Ovary (tissue), 9 donors: ENCODE results near the gene CCT2. TPM values are rescaled to one million over a fixed set of nuclear protein-coding genes. Genes with fewer than 3 reads are reported as not detected.

Source experiments
- DNase-seq, 5 donors: peaks; one replicate each; pipeline ENCODE4 v3.0.0-alpha.2; 2019 to 2020
- H3K27ac ChIP-seq, 2 donors: fragments of 200-600 bp; one replicate each; pipeline versions ENCODE4 v1.5.1 to v1.8.0; 2019 to 2022
- H3K27me3 ChIP-seq: fragments of 200-600 bp; one replicate; pipeline ENCODE4 v1.8.0; 2022
- H3K36me3 ChIP-seq: fragments of 200-600 bp; sonication (generic); one replicate; pipeline ENCODE4 v1.5.1; 2019
- H3K4me1 ChIP-seq: one replicate; pipeline ENCODE4 v1.8.1; 2013; ENCODE audit warnings: mild to moderate bottlenecking, moderate library complexity; ENCODE audit not compliant: insufficient read depth
- H3K4me3 ChIP-seq: fragments of 200-600 bp; sonication (generic); one replicate; pipeline ENCODE4 v1.5.1; 2017
- H3K9me3 ChIP-seq, 2 donors: fragments of 200-600 bp in 1 of 2; sonication (generic) in 1 of 2; one replicate each; pipeline versions ENCODE4 v1.5.1 to v1.8.1; 2013 to 2019; ENCODE audit warnings: mild to moderate bottlenecking in 1 of 2, moderate library complexity in 1 of 2
- CTCF ChIP-seq, 3 donors: fragments of 450-650 bp in 2 of 3; fragments of 200-600 bp in 1 of 3; IDR thresholded peaks; one replicate each; pipeline versions ENCODE4 v1.5.1 to v1.8.0; 2016 to 2022; ENCODE audit warnings: antibody characterized with exemption in 3 of 3, mild to moderate bottlenecking in 1 of 3
- EP300 ChIP-seq: sonication (generic); formaldehyde crosslinking; IDR thresholded peaks from one replicate; pipeline ENCODE4 v1.6.1; 2017; ENCODE audit warnings: antibody characterized with exemption
- POLR2A ChIP-seq: fragments of 450-650 bp; IDR thresholded peaks from one replicate; pipeline ENCODE4 v1.6.1; 2017; ENCODE audit warnings: antibody characterized with exemption, mild to moderate bottlenecking, moderate library complexity
- WGBS, 3 donors: extraction: QIAGEN DNeasy Blood & Tissue Kit in 1 of 3; methylation state at CpG; one replicate each; pipeline versions ENCODE4 v1.1.5 to v1.1.7; 2013 to 2017; 5-methylcytosine and 5-hydroxymethylcytosine counted together
- intact Hi-C, 4 donors: fragments of 100-400 bp; cut with DNase I; formaldehyde crosslinking; loops; one replicate each; pipeline versions ENCODE4 v1.11.0 to v1.15.1; 2022 to 2023
- polyA plus RNA-seq, 2 donors: library from polyadenylated mRNA; stranded (reverse); fragments of 200-250 nt in 1 of 2; fragments of 350-450 nt in 1 of 2; fragmentation: Illumina TruSeq in 1 of 2; extraction: RNeasy Lipid Tissue Mini Kit (QIAGEN cat#74804) in 1 of 2; gene quantifications; one replicate each; pipeline ENCODE4 v1.2.3, GENCODE V29; 2013 to 2014
- total RNA-seq, 7 donors: library from RNA; depleted of rRNA in 2 of 7; stranded (reverse); fragments of >200 nt in 2 of 7; fragmentation: NEBNext Ultra II Directional in 3 of 7; extraction: Animal tissue kit (Norgen Biotek cat#: 25700) in 3 of 7; gene quantifications; one replicate each; pipeline versions ENCODE4 v1.1.0 to v1.2.4, GENCODE V29; 2016 to 2023
- donor health status: DM: no; HTN: no; CAD: no; lungs with moderate emphysema.
- donor health status: DM: no; HTN: no; CAD: no.
- donor health status: Bipolar disorder and iron deficiency.
- donor health status: DM: yes; HTN: yes; CAD: no.
- donor health status: DM: no; HTN: no; CAD: no.
- donor health status: DM: yes; HTN: yes; CAD: no.

The CCT2 gene
- total and polyA plus RNA-seq, 9 donors, result 68.1 to 141 (median 109) TPM

GRCh38 chr12:69633061-69633460, 47.8 kb downstream of the CCT2 start:
- Histone ChIP-seq H3K4me3 (no peak overlapping the region), H3K27ac (no peak overlapping the region), H3K27me3 (no peaks in the 10 kb centered on the region), H3K9me3 (no peaks in the 10 kb centered on the region), H3K4me1 (no peaks in the 10 kb centered on the region), H3K36me3 (no peaks in the 10 kb centered on the region)
- intact Hi-C loops, result no loop called here
- TF ChIP-seq POLR2A (no peak), EP300 (no peak), CTCF (IDR thresholded peaks at IDR 0.05) (no peak)
- 89 to 94% (median 92%) methylated on average over 2 of the region's 2 CpGs for WGBS, 3 donors
- DNase-seq, result no peak

- Histone ChIP-seq H3K36me3 (no peaks in the 10 kb centered on the region), H3K4me1 (no peaks in the 10 kb centered on the region), H3K4me3 (no peak overlapping the region), H3K9me3 (no peaks in the 10 kb centered on the region), H3K27me3 (no peaks in the 10 kb centered on the region), H3K27ac (no peak overlapping the region)
- TF ChIP-seq CTCF (IDR thresholded peaks at IDR 0.05), result peak; percentile 31 to 52 (median 34)
- no peak for TF ChIP-seq EP300
- no peak for TF ChIP-seq POLR2A
- intact Hi-C loops, result loop anchor here in 1 of 4 donors (10.0 kb wide), 1 partner anchor 245 kb away; no protein-coding TSS in a partner anchor
- DNase-seq, result peak; percentile 30 to 71 (median 59)
- WGBS, 3 donors, result 24 to 27% (median 26%) methylated on average over 12 of the region's 12 CpGs
These were observed 54.2 kb downstream of the CCT2 start for GRCh38 chr12:69639400-69640016.

GRCh38 chr12:69641546-69641945, 56.3 kb downstream of the CCT2 start:
- no peaks in the 10 kb centered on the region for H3K9me3 ChIP-seq
- TF ChIP-seq EP300 (no peak), CTCF (IDR thresholded peaks at IDR 0.05) (no peak), POLR2A (no peak)
- 64 to 79% (median 66%) methylated on average over 7 of the region's 7 CpGs for WGBS, 3 donors
- H3K27me3 ChIP-seq, result no peaks in the 10 kb centered on the region
- intact Hi-C loops, result loop anchor here in 1 of 4 donors (10.0 kb wide), 1 partner anchor 247 kb away; no protein-coding TSS in a partner anchor
- H3K4me1 ChIP-seq, result no peaks in the 10 kb centered on the region
- DNase-seq, result no peak
- no peaks in the 10 kb centered on the region for H3K36me3 ChIP-seq
- no peak overlapping the region for H3K27ac ChIP-seq
- H3K4me3 ChIP-seq, result no peak overlapping the region

GRCh38 chr12:69642531-69642930, 57.3 kb downstream of the CCT2 start:
- Histone ChIP-seq H3K4me3 (no peak overlapping the region), H3K27me3 (no peaks in the 10 kb centered on the region), H3K27ac (no peak overlapping the region), H3K4me1 (no peaks in the 10 kb centered on the region), H3K36me3 (no peaks in the 10 kb centered on the region), H3K9me3 (no peaks in the 10 kb centered on the region)
- intact Hi-C loops, result loop anchor here in 1 of 4 donors (10.0 kb wide), 1 partner anchor 248 kb away; no protein-coding TSS in a partner anchor
- no peak for DNase-seq
- no peak for TF ChIP-seq POLR2A
- TF ChIP-seq EP300, result no peak
- TF ChIP-seq CTCF (IDR thresholded peaks at IDR 0.05), result no peak
- 72 to 79% (median 77%) methylated on average over 6 of the region's 6 CpGs for WGBS, 3 donors
